GM21367 (cell line): ENCODE measurements around the gene DPYD.

Source experiments
- ATAC-seq: cut with Tn5 transposase; IDR thresholded peaks from one replicate; pipeline ENCODE4 v1.9.1; 2021; ENCODE audit not compliant: unreplicated experiment

DPYD gene

DNA sequence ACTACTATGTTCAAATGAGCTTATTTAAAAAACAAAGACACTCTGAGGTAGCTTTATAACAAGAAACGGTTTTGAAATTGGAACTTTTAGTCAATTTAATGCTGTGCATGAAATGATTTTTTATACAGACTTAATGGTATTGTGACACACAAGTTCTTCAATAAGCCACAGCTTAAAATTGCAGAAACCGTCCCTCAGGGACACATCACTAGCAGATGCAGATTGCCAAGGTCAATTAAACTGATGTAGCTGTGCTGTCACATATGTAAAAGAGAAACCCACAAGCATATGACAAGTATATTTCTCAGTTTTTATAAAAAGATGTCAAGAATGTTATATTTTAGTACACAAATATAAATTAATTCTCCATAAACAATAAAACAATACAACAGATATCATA is 366.9 kb downstream of the DPYD start:
- ATAC-seq, result no peak

DNA sequence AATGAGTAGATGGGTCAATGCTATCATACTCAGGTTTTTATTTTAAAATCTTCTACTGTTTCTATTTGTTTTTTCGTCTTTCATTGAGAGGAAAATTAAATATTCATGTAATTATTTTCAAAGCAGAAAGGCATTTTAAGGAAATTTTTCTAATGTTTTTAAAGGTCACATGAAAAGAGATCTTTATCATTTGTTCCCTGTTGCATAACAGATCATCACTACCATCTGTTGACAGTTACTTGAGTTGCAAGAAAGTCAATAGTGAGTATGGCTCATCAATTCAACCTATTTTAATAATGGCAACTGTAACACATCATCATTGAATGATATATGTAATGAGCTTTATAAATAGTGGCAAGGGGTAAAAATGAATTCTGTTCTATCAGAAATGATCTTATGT is 369.7 kb downstream of the DPYD start:
- no peak for ATAC-seq

DNA sequence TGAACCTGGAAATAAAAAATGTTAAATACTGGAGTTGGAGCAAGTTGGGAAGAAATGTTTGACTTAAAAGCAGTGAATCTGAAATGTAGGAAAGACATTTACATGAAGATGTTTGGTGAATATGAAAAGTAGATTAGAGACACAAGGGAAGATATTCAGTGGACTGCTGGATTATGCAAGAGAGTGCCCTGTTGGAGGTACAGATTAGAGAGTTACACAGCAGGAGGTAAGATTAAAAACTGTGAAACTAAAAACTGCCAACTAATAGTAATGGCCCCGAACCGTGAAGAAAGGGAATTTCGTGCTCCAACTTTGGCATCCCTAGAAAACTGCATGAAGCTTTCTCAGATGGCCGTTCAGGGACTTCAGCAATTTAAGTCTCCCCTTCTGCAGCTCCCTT is 375.4 kb downstream of the DPYD start:
- ATAC-seq, result no peak

DNA sequence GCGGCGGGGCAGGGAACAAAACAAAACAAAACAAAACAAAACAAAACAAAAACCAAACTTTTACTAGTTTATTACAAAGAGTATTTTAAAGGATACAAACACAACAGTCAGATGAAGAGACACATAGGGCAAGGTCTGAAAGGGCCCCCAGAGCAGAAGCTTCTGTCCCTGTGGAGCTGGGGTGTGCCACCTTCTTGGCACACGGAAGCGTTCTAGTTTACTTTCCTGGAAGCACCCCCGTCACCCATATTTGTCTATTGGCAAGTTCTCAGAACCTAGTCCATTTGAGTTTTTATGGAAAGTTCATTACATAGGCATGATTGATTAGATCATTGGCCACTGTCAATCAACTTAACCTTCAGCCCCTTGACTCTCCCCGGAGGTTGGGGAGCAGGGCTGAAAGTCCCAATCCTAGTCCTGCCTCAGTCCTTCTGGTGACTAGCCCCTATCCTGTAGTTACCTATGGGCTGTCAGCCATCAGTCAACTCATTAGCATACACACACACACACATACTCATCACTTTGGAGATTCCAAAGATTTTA is 380.4 kb downstream of the DPYD start:
- no peak for ATAC-seq

DNA sequence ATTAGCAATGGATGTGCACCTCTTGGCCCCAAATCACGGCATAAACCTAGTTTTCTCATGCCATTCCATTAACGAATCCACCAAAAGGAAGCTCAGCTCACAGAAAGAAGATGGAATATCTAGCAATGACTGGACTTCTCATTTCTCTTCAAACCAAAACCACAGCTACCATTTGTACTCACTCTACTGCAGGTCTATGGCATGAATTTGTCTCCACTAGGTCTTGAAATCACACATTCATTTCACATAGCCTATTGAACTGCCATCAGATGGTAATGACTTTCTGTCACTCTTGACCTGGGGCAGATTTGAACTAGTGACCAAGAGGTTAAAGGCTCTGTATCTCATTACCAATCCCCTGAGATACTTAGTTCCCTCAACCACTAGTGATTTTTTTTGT is 382.7 kb downstream of the DPYD start:
- ATAC-seq, result no peak

DNA sequence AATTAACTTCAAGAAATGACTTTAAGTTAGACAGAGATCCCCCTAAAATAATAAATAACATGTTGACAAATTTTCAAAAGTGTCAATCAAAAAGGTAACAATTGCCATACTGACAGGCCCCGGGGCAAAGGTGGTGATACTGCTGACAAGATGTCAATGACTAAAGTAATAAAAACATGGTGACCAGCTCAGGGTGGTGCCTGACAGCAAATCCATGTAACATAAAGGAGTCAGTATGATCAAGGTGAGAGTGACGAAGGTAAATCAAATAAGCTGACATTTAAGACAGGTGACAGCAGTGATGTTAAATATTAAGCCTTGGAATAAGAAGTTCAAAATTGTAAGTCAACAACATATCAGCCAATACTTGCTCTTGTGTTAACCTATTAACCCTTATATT is 387.5 kb downstream of the DPYD start:
- ATAC-seq, result no peak

DNA sequence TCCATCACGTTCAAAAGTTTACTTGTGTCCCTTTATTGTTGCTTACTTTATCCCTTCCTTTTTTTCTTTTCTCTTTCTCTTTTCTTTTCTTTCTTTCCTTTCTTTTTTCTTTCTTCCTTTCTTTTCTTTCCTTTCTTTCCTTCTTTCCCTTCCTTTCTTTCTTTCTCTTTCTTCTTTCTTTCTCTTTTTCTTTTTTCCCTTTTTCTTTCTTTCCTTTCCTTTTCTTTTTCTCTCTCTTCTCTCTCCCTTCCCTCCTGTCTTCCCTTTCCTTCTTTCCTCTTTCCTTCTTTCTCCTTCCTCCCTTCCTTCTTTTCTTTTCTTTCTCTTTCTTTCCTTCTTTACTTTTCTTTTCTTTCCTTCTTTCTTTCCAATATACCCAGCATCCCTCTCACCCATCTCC is 391.2 kb downstream of the DPYD start:
- ATAC-seq, result no peak

DNA sequence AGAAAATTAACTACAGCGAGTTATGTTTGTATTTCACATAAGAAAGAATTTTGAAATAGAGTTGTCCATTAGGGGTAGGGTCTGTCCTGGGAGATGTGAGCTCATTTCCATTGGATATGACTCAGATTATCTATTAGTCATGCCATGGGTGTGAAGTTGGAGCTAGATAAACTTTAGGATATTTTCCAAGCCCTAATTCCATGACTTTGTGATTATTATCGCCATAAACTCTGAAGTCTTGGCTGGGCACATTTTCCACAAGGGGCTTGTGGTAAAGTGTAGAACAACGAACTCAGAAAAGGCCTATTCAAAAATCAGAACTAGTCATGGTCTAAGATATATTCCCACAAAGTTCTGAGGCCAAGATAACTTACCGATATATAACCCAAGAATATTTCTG is 396.6 kb downstream of the DPYD start:
- no peak for ATAC-seq

DNA sequence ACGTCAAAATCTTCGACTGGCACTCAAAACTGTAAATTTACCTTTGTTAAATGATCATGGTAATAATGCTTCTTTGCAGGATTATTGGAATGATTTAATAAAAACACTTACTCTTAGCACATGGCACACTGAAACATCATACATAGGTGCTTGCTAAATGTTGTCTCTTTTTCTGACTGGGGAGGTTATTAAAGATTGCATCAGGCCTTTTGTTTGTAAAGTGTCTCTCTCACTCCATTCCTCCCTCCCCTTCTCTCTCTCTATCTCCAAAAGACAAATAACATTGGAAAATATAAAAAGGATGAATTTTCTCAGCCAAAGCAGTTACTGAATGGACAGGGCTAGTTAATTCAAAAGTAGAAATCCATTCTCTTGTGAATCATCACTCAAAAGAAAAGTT is 404.2 kb downstream of the DPYD start:
- no peak for ATAC-seq

DNA sequence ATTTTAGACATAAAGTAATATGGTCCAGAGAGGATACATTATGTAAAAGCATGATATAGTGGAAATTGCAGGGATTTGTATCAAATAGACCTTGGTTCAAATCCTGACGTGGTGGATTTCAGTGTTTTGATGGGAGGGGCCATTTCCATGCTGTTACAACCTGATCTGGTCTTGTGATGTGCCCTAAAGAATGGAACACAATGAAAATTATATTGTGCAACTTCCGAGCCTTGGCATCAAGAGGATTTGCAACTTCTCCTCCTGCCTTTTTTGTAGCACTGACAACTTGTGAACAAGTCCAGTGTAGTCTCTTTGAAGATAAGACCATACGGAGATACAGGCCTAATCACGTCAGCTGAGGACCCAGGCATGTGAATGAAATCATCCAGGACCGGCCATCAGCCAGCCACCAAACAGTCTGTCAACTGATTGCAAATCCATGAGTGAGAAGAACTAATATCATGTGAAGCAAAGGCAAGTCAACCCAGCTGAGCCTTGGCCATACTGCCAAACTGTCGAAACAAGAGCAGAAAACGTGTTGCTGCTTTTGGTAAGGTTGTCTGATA is 412.1 kb downstream of the DPYD start:
- no peak for ATAC-seq

DNA sequence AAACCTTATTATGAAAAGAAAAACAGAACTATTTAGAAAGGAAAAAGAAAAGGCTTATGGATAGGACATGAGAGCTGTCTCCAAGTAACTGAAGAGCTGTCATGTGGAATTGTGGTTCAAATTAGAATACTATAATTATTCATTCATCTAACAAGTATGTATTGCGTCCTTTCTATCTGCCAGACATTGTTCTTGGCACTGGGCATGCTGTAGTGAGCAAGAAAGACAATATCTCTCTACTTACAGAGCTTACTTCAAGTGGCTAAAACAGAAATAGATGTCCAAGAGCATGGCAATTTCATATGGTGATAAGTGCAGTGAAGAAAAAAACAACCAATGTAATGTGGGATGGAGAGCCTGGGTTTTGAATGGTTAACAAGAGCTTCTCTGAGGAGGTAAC is 413.0 kb downstream of the DPYD start:
- no peak for ATAC-seq

DNA sequence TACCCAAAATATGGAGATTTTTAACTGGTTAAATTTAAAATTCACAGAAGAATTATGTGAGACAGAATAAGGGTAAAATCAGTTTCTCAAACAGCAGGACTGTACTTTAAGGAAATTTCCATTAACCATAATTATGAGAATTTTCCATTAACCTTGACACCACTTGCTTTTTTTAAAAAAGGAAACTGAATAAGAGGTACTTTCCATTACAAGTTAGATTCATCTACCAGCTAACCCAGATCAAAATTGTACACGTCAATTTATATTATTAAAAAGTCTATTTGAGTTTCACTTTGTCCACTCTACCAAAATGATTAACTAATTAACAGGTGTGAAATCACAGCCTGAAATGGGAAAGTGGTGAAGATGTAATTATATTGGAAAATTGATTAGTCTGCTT is 414.5 kb downstream of the DPYD start:
- no peak for ATAC-seq

DNA sequence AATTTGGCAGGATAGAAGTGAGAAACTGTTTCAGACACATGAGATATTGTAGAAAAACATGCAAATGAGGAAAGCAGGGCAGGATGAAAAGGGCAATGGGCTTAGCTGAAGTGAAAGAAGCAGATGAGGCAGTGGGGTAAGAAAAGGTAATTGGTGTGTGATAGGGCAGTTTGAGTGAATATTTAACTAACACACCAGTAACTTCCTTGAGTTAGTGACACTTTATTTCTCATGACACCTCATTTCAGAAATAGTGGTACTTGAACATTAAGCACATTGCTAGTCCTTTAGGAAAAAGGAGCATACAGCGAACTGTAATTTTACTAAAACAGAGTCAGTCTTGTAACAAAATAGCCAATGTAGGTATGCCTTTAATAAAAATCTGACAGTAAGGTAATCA is 415.0 kb downstream of the DPYD start:
- peak; percentile 94 for ATAC-seq

DNA sequence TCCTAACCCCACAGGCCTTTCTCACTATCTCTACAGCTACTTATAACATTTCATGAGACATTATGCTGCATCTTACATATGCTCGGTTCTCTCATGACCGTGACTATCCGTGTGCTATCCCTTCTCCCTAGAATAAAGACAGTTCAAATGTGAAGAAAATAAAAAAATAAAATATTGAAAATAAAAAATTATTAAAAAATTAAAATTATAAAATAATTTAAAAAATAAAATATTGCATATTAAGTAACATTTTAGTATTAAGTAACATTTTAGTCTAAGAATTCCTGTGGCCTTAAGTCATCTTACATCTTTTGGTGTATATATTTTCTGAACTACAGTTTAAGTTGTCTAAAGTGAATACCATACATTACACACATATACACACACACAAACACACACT is 415.5 kb downstream of the DPYD start:
- ATAC-seq, result no peak

DNA sequence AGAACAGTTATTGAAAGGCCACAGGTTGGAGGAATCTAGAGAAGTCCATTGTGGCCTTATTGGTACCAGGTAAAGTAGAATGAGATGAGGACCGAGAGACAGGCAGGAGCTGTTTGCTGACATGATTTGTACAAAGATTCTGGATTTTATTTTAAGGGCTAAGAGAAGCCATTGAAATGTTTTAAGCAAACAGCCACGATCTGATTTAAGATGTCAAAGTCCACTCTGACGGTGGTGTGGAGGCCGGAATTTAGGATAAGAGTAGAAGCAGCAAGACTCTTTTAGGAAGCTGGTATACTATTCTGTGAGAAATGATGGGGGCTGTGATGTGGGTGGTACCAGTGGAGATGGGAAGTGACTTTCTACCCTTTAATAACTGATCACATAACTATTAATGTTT is 418.5 kb downstream of the DPYD start:
- ATAC-seq, result no peak

DNA sequence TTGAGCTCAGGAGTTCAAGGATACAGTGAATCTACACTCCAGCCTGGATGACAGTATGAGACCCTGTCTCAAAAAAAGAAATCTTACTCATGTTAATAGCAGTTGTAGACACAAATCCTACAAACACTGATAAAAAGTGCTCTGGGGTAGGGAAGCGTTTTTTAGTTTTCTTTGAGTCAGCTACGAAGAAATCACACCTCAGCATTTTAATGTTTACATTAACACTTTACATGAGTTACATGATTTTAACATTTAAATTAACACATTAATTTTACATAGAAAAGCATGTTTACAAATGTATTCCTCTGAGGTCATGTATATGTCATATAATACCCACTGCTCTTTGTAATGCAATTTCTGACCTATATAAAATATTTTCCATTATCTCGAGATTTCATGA is 419.2 kb downstream of the DPYD start:
- ATAC-seq, result no peak

DNA sequence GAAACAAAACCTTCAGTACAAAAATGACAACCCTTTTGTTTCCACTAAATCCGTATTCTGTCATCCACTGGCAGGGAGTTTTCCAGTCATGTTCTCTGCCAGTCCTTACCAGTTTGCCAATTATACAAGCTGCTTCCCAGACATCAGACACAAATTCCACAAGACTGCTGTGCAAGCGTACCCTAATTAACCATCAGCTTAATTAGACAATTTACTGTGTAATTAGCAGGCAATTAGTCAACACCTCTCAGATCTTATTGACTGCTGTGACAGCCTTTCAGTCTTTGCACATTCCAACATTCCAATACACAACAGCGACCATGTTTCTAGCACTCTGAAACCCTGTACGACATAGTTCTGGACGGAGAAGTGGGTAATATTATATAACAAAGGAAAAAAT is 420.1 kb downstream of the DPYD start:
- no peak for ATAC-seq

DNA sequence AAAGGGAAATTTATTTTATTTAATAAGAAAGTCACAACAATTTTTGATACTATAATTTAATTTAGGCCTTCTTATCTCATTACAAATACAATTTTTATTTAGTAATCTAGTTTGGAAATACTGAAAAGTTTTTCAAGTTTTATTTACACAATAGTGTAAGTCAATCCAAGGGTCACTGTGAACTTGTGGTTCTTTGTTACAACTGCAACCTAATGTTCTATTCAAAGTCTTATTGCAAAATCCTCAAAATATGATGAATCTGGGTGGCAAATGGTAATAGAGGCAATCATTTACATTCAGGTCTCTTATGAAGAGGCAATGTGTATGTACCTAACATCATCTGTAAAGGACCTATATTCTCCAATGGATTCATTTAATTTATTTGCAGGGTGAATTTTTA is 421.2 kb downstream of the DPYD start:
- ATAC-seq, result no peak

DNA sequence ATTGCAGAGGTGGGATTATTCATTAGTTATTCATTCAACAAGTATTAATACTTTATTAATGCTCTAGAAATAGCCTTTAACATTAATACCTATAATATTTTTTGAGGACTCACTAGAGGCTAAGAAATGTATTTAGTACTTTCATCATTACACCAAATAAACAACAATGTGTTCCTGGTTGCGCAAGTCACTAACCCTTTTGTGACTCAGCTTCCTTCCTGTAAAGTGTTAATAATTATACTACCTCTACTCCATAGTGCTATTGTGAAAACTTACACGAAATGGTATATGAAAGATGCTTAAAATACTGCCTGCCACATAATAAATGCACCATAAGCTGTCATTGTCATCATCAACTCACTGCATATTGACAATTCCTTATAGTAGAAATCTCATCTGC is 431.0 kb downstream of the DPYD start:
- ATAC-seq, result no peak

DNA sequence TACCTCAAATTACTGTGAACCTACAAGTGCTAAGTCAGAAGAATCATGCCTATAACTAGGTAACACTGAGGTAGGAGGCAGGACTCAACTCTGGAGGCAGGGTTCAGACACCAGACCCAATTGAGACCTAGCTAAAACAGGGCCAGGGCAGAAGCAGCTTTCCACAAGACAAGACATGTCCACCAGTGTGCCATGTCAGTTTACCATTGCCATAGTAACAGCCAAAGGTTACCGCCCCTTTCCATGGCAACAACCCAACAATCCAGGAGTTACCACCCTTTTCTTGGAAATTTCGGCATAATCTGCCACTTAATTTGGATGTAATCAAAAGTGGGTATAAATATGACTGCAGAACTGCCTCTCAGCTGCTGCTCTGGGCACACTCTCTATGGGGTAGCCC is 432.3 kb downstream of the DPYD start:
- ATAC-seq, result no peak

DNA sequence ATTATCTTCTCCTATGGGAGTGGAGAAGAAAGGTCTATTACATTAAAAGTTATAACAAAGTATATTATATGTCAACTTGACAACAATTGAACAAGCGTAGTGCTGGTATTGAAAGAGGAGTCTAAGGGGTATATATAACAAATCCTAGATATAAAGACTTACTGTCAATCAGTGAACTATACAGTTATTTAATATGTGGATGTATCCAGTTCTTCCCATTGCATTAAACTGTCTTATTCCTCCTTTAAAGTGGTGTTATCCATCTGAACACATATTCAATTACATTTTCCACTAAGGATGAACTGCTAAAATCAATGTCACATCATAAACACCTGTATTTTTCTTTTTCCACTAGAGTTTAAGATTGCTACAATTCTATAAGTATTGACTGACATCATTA is 438.8 kb downstream of the DPYD start:
- ATAC-seq, result no peak

DNA sequence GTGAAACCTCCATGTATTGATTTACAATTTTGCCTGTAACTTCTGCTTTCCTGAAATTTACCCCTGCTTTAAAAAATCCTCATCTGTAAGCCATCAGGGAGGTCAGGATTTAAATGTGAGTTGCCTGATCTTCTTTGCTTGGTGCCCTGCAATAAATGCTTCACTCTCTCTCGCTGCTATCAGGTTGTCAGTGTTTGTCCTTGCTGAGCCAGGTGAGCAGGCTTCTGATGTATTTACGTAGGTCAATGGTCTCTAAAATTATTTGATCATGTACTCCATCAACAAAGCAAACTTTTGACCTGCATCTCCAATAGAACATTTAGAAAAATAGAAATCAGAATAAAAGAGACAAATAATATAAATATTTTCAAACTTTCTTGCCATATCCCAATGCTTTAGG is 453.4 kb downstream of the DPYD start:
- no peak for ATAC-seq

DNA sequence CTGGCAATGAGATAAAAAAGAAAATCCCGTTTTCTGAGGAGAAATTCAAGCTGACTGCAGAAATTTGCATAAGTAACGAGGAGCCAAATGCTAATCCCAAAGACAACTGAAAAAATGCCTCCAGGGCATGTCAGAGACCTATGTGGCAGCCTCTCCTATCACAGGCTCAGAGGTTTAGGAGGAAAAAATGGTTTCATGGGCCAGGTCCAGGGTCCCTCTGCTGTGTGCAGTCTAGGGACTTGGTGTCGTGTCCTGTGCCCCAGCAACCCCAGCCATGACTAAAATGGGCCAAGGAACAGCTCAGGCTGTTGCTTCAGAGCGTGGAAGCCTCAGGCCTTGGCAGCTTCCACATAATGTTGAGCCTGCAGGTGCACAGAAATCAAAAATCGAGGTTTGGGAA is 456.5 kb downstream of the DPYD start:
- no peak for ATAC-seq

DNA sequence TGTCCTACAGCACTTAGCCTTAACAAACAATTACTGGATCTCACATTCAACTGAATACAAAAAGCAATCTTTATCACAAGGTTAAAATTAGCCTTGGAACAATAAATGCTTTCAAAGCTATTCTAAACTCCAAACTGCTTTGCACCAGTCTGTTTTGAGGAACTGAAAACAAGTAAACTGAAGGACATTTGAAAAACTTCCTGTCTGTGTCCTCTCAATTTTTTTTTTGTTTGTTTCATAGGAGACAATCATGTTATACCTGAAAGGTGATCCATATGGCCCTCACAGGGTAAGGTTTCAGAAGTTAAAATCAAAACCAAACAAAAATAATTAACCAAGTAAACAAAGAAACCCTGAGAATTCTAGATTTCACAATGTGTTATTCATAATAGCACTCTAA is 459.1 kb downstream of the DPYD start:
- ATAC-seq, result peak; percentile 94
